Uterus (tissue), 4 donors: ENCODE data around the gene IQSEC1. TPM values are rescaled to one million over a fixed set of nuclear protein-coding genes. Genes with fewer than 3 reads are reported as not detected.

ENCODE experiments used
- DNase-seq, 2 donors: peaks; one replicate each; pipeline ENCODE4 v3.0.0-alpha.2; 2019 to 2020
- H3K27ac ChIP-seq, 2 donors: fragments of 200-600 bp; sonication (generic); 1 replicate in 1 of 2; 2 replicates in 1 of 2; pipeline ENCODE4 v1.5.1; 2016 to 2018
- H3K27me3 ChIP-seq, 2 donors: fragments of 200-600 bp; sonication (generic); one replicate each; pipeline ENCODE4 v1.5.1; 2018 to 2019; ENCODE audit warnings: control low read depth in 1 of 2
- H3K36me3 ChIP-seq, 2 donors: fragments of 200-600 bp; sonication (generic); one replicate each; pipeline ENCODE4 v1.5.1; 2019; ENCODE audit warnings: control low read depth in 1 of 2
- H3K4me1 ChIP-seq, 2 donors: fragments of 200-600 bp; sonication (generic); one replicate each; pipeline ENCODE4 v1.5.1; 2018 to 2019; ENCODE audit warnings: control low read depth in 1 of 2
- H3K4me3 ChIP-seq, 2 donors: fragments of 200-600 bp; sonication (generic); 1 replicate in 1 of 2; 2 replicates in 1 of 2; pipeline ENCODE4 v1.5.1; 2018 to 2019; ENCODE audit warnings: mild to moderate bottlenecking in 1 of 2
- H3K9me3 ChIP-seq, 2 donors: fragments of 200-600 bp; sonication (generic); one replicate each; pipeline ENCODE4 v1.5.1; 2019; ENCODE audit warnings: control low read depth in 1 of 2
- CTCF ChIP-seq, 4 experiments: fragments of 200-600 bp in 2 of 4; fragments of 450-650 bp in 2 of 4; sonication (generic) in 2 of 4; IDR thresholded peaks; one replicate each; pipeline ENCODE4 v1.5.1; 2016 to 2019; ENCODE audit warnings: antibody characterized with exemption in 4 of 4, mild to moderate bottlenecking in 2 of 4, moderate library complexity in 1 of 4
- POLR2A ChIP-seq, 2 donors: fragments of 450-650 bp; IDR thresholded peaks; one replicate each; pipeline ENCODE4 v1.6.1; 2016; ENCODE audit warnings: antibody characterized with exemption in 2 of 2, mild to moderate bottlenecking in 1 of 2, moderate library complexity in 1 of 2
- intact Hi-C: fragments of 100-400 bp; cut with DNase I; formaldehyde crosslinking; loops from one replicate; pipeline ENCODE4 v1.15.1; 2023; ENCODE audit warnings: low total_unique reads
- total RNA-seq, 4 donors: library from RNA; depleted of rRNA in 3 of 4; stranded (reverse); fragments of >200 nt in 3 of 4; gene quantifications; one replicate each; pipeline versions ENCODE4 v1.1.0 to v1.2.4, GENCODE V29; 2014 to 2023
- donor health status: DM: yes; HTN: yes; CAD: no.

IQSEC1 gene
- total RNA-seq, 4 donors from 2014 or later: 17.9 to 61.4 (median 49.7) TPM

GRCh38 chr3:13106308-13107001, 33.2 kb upstream of the IQSEC1 start:
- TF ChIP-seq CTCF (IDR thresholded peaks at IDR 0.05): no peak
- no peak for TF ChIP-seq POLR2A (IDR thresholded peaks at IDR 0.05)
- H3K27ac ChIP-seq: no peak overlapping the region
- no peaks in the 10 kb centered on the region for H3K4me1 ChIP-seq
- no peaks in the 10 kb centered on the region for H3K27me3 ChIP-seq
- intact Hi-C loops: no loop called here
- no peaks in the 10 kb centered on the region for H3K9me3 ChIP-seq
- H3K36me3 ChIP-seq: no peaks in the 10 kb centered on the region
- H3K4me3 ChIP-seq: no peak overlapping the region
- DNase-seq: no peak

GRCh38 chr3:13105896-13106250, 32.6 kb upstream of the IQSEC1 start:
- intact Hi-C loops: no loop called here
- Histone ChIP-seq H3K36me3 (no peaks in the 10 kb centered on the region), H3K27me3 (no peaks in the 10 kb centered on the region), H3K27ac (no peak overlapping the region), H3K9me3 (no peaks in the 10 kb centered on the region), H3K4me3 (no peak overlapping the region), H3K4me1 (no peaks in the 10 kb centered on the region)
- DNase-seq: no peak
- TF ChIP-seq POLR2A (IDR thresholded peaks at IDR 0.05) (no peak), CTCF (IDR thresholded peaks at IDR 0.05) (no peak)

- no peak overlapping the region for H3K4me3 ChIP-seq
- H3K4me1 ChIP-seq: no peaks in the 10 kb centered on the region
- H3K9me3 ChIP-seq: no peaks in the 10 kb centered on the region
- H3K36me3 ChIP-seq: no peaks in the 10 kb centered on the region
- H3K27ac ChIP-seq: no peak overlapping the region
- H3K27me3 ChIP-seq: no peaks in the 10 kb centered on the region
- TF ChIP-seq CTCF (IDR thresholded peaks at IDR 0.05) (no peak), POLR2A (IDR thresholded peaks at IDR 0.05) (no peak)
- DNase-seq: no peak
- intact Hi-C loops: no loop called here
Measured at GRCh38 chr3:13105181-13105895, 32.1 kb upstream of the IQSEC1 start.

GRCh38 chr3:13104511-13104910, 31.3 kb upstream of the IQSEC1 start:
- no peaks in the 10 kb centered on the region for H3K9me3 ChIP-seq
- intact Hi-C loops: no loop called here
- H3K36me3 ChIP-seq: no peaks in the 10 kb centered on the region
- DNase-seq: no peak
- no peak for TF ChIP-seq POLR2A (IDR thresholded peaks at IDR 0.05)
- TF ChIP-seq CTCF (IDR thresholded peaks at IDR 0.05): no peak
- H3K4me3 ChIP-seq: no peak overlapping the region
- H3K27me3 ChIP-seq: no peaks in the 10 kb centered on the region
- no peak overlapping the region for H3K27ac ChIP-seq
- H3K4me1 ChIP-seq: no peaks in the 10 kb centered on the region

- no peak overlapping the region for H3K27ac ChIP-seq
- H3K36me3 ChIP-seq: no peaks in the 10 kb centered on the region
- no peaks in the 10 kb centered on the region for H3K4me1 ChIP-seq
- H3K27me3 ChIP-seq: no peaks in the 10 kb centered on the region
- no peak overlapping the region for H3K4me3 ChIP-seq
- intact Hi-C loops: no loop called here
- H3K9me3 ChIP-seq: no peaks in the 10 kb centered on the region
- no peak for DNase-seq
- no peak for TF ChIP-seq CTCF (IDR thresholded peaks at IDR 0.05)
Measured at GRCh38 chr3:13103416-13104058, 30.3 kb upstream of the IQSEC1 start.
